ENCODE data around the gene CEP128.

Gene CEP128

GRCh38 chr14:80933282-80933681, 8.3 kb downstream of the CEP128 start:
- ChIA-PET CTCF (no interaction called here), POLR2A (no interaction called here)
- Histone ChIP-seq H3K27ac (ENCODE audit: extremely low read depth, low read depth, low read length) (no peak overlapping the region), H3K9me3 (ENCODE audit: control insufficient read depth, insufficient read depth, low read depth, low read length) (no peaks in the 10 kb centered on the region), H3K4me1 (ENCODE audit: control insufficient read depth, insufficient read depth, low read length) (no peaks in the 10 kb centered on the region), H3K4me3 (ENCODE audit: low read depth, low read length) (no peak overlapping the region), H3K36me3 (ENCODE audit: control insufficient read depth in 2 of 2, insufficient read depth in 1 of 2, low read length in 2 of 2) (peaks cover 5 to 7% of the 10 kb centered on the region in 2 experiments)
- TF ChIP-seq ZNF664 (tag by site-specific recombination; IDR thresholded peaks at IDR 0.05) (no peak), HOXD13 (CRISPR knock-in tag; IDR thresholded peaks at IDR 0.05; ENCODE audit: borderline replicate concordance) (no peak), ZNF121 (tag by site-specific recombination; IDR thresholded peaks at IDR 0.05) (no peak), ZNF76 (tag by site-specific recombination; IDR thresholded peaks at IDR 0.05; ENCODE audit: borderline replicate concordance, low read depth) (no peak), ZNF221 (tag by site-specific recombination; IDR thresholded peaks at IDR 0.05; ENCODE audit: borderline replicate concordance) (no peak), PRDM10 (tag by site-specific recombination; IDR thresholded peaks at IDR 0.05) (no peak), ZNF707 (tag by site-specific recombination; IDR thresholded peaks at IDR 0.05) (no peak), ZSCAN5A (tag by site-specific recombination; IDR thresholded peaks at IDR 0.05) (no peak), ZNF416 (tag by site-specific recombination; IDR thresholded peaks at IDR 0.05) (no peak), ZNF530 (tag by site-specific recombination; IDR thresholded peaks at IDR 0.05; ENCODE audit: low read depth) (no peak), ZNF521 (tag by site-specific recombination; IDR thresholded peaks at IDR 0.05) (no peak), AEBP2 (tag by site-specific recombination; IDR thresholded peaks at IDR 0.05; ENCODE audit: borderline replicate concordance) (no peak)

- H3K4me3 ChIP-seq (ENCODE audit: low read depth, low read length) = no peak overlapping the region
- no peaks in the 10 kb centered on the region for H3K9me3 ChIP-seq (ENCODE audit: control insufficient read depth, insufficient read depth, low read depth, low read length)
- TF ChIP-seq ZNF670 (tag by site-specific recombination; IDR thresholded peaks at IDR 0.05; ENCODE audit: low read depth) (no peak), ZNF138 (tag by site-specific recombination; IDR thresholded peaks at IDR 0.05; ENCODE audit: borderline replicate concordance) (no peak), ZNF548 (tag by site-specific recombination; IDR thresholded peaks at IDR 0.05) (no peak), ZNF10 (tag by site-specific recombination; IDR thresholded peaks at IDR 0.05) (no peak), ZNF701 (tag by site-specific recombination; IDR thresholded peaks at IDR 0.05) (no peak), ZNF175 (tag by site-specific recombination; IDR thresholded peaks at IDR 0.05) (no peak), ZNF48 (tag by site-specific recombination; IDR thresholded peaks at IDR 0.05) (no peak), PRDM2 (tag by site-specific recombination; IDR thresholded peaks at IDR 0.05; ENCODE audit: borderline replicate concordance) (no peak), ZNF521 (tag by site-specific recombination; IDR thresholded peaks at IDR 0.05) (no peak)
- no peak overlapping the region for H3K27ac ChIP-seq (ENCODE audit: extremely low read depth, low read depth, low read length)
- peaks cover 0 to under 1% of the 10 kb centered on the region in 2 experiments for H3K36me3 ChIP-seq (ENCODE audit: control insufficient read depth in 2 of 2, insufficient read depth in 1 of 2, low read length in 2 of 2)
- H3K4me1 ChIP-seq (ENCODE audit: control insufficient read depth, insufficient read depth, low read length) = no peaks in the 10 kb centered on the region
- CTCF ChIA-PET = interaction anchor here (0.6 kb wide), 2 partner anchors 270 to 540 kb away, joined by 4 to 5 read pairs; no protein-coding TSS in a partner anchor
- POLR2A ChIA-PET = interaction anchor here (2.2 kb wide), 1 partner anchor 10 kb away, joined by 13 read pairs; the partner anchor contains the start of gene CEP128
Observed at GRCh38 chr14:80930836-80931389, 10.6 kb downstream of the CEP128 start.

Measured in HEK293 (cell line).